ENCODE results near the gene CELA2A. TPM values are rescaled to one million over a fixed set of nuclear protein-coding genes. Genes with fewer than 3 reads are reported as not detected.

The CELA2A gene
- total and polyA plus RNA-seq, 2 donors (not counting 1 experiment from before 2014, with no cell fraction given): not detected

DNA sequence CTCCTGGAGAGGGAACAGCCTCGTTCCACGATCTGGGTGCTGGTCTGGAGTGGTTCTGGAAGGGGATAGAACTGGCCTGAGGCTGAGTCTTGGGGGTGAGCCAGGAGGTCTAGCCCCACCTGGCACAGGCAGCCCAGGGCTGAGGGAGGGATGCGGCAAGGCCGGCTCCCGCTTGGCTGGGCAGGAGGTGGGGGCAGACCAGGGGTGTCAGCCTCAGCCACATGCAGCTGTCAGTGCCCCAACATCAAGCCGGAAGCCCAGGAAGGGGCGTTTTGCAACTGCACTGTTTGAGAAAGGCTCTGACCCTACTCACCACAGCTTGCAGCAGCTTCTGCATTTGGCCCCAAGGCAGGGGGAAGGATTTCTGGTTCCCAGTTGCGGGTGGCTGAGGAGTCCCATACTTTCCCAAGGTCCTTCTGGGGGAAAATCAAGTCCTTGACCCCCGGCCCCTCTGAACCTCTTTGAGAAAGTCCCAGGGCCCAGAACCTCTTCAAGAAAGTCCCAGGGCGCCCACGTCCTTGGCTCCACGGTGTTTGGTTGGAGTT, 44.9 kb upstream of the CELA2A start:
- Histone ChIP-seq H3K27ac (ENCODE audit: insufficient read depth, low read length) (no peak overlapping the region), H3K36me3 (ENCODE audit: control insufficient read depth, insufficient read depth, low read length) (no peaks in the 10 kb centered on the region), H2AFZ (ENCODE audit: low read length) (no peak overlapping the region), H3K9me3 (ENCODE audit: control insufficient read depth, insufficient read depth, low read depth, low read length) (no peaks in the 10 kb centered on the region), H3K4me1 (ENCODE audit: control insufficient read depth, extremely low read depth, insufficient read depth, low read length) (peaks cover 24% of the 10 kb centered on the region), H3K27me3 (ENCODE audit: control insufficient read depth, insufficient read depth, low read length) (no peaks in the 10 kb centered on the region), H3K4me3 (replicated peaks in 1 of 4; ENCODE audit: control extremely low read depth in 1 of 4, insufficient read depth in 1 of 4, low read depth in 3 of 4, low read length in 4 of 4) (peak overlapping the region; percentile 36 to 84 (median 56)), H3K79me2 (ENCODE audit: control insufficient read depth, insufficient read depth, low read length) (peaks cover 43% of the 10 kb centered on the region), H4K20me1 (ENCODE audit: control insufficient read depth, extremely low read depth, insufficient read depth, low read length) (no peaks in the 10 kb centered on the region), H3K9ac (ENCODE audit: insufficient read depth, low read length) (peak overlapping the region; percentile 20), H3K4me2 (ENCODE audit: extremely low read depth, insufficient read depth, low read length) (peak overlapping the region; percentile 85)
- no peak for TF ChIP-seq EZH2 (IDR thresholded peaks at IDR 0.05; ENCODE audit: low read length, missing control alignments)
- TF ChIP-seq, protein P1, sequence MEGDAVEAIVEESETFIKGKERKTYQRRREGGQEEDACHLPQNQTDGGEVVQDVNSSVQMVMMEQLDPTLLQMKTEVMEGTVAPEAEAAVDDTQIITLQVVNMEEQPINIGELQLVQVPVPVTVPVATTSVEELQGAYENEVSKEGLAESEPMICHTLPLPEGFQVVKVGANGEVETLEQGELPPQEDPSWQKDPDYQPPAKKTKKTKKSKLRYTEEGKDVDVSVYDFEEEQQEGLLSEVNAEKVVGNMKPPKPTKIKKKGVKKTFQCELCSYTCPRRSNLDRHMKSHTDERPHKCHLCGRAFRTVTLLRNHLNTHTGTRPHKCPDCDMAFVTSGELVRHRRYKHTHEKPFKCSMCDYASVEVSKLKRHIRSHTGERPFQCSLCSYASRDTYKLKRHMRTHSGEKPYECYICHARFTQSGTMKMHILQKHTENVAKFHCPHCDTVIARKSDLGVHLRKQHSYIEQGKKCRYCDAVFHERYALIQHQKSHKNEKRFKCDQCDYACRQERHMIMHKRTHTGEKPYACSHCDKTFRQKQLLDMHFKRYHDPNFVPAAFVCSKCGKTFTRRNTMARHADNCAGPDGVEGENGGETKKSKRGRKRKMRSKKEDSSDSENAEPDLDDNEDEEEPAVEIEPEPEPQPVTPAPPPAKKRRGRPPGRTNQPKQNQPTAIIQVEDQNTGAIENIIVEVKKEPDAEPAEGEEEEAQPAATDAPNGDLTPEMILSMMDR (conservative IDR thresholded peaks at IDR 0.05 in 1 of 2, IDR thresholded peaks at IDR 0.05 in 1 of 2; ENCODE audit: low read depth in 1 of 2, low read length in 2 of 2): no peak
- DNase-seq (ENCODE audit: low read depth in 2 of 2): peak in 1 of 2 donors; percentile 53

DNA sequence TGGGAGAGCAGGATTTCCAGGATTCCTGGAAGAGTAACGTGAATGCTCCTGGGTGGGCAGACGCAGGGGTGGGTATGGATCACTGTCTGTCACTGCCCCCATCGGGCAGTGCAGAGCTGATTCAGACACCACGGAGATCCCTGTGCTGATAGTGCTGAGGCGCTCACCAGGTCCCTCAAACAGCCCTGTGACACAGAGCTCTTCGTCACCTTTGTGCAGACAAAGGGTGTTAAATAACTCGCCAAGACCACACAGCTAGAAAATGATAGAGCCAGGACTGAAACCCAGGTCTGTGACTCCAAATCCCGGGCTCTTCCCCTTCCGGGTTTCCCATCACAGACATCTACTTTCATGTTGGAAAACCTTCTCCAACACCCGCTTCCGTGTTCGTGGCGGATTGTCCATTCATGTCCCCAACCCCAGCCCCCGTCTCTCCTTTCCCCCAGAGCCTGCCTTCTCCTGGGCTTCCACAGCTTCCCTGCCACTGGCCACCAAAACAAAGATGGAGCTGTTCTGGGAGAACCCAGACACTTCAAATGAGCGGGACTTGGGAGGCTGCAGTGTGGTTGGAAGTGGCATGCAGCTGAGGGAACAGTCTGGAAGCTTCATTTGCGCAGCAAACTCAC, 44.2 kb upstream of the CELA2A start:
- H3K27ac ChIP-seq (ENCODE audit: insufficient read depth, low read length): no peak overlapping the region
- no peak overlapping the region for H3K4me2 ChIP-seq (ENCODE audit: extremely low read depth, insufficient read depth, low read length)
- no peak overlapping the region for H3K4me3 ChIP-seq (replicated peaks in 1 of 4; ENCODE audit: control extremely low read depth in 1 of 4, insufficient read depth in 1 of 4, low read depth in 3 of 4, low read length in 4 of 4)
- H3K9ac ChIP-seq (ENCODE audit: insufficient read depth, low read length): no peak overlapping the region
- H2AFZ ChIP-seq (ENCODE audit: low read length): no peak overlapping the region
- H3K9me3 ChIP-seq (ENCODE audit: control insufficient read depth, insufficient read depth, low read depth, low read length): no peaks in the 10 kb centered on the region
- TF ChIP-seq, protein P1 (conservative IDR thresholded peaks at IDR 0.05 in 1 of 2, IDR thresholded peaks at IDR 0.05 in 1 of 2; ENCODE audit: low read depth in 1 of 2, low read length in 2 of 2): no peak
- no peak for TF ChIP-seq EZH2 (IDR thresholded peaks at IDR 0.05; ENCODE audit: low read length, missing control alignments)
- DNase-seq (ENCODE audit: low read depth in 2 of 2): no peak
- peaks cover 43% of the 10 kb centered on the region for H3K79me2 ChIP-seq (ENCODE audit: control insufficient read depth, insufficient read depth, low read length)
- no peaks in the 10 kb centered on the region for H3K27me3 ChIP-seq (ENCODE audit: control insufficient read depth, insufficient read depth, low read length)
- no peaks in the 10 kb centered on the region for H3K36me3 ChIP-seq (ENCODE audit: control insufficient read depth, insufficient read depth, low read length)
- peaks cover 21% of the 10 kb centered on the region for H3K4me1 ChIP-seq (ENCODE audit: control insufficient read depth, extremely low read depth, insufficient read depth, low read length)
- H4K20me1 ChIP-seq (ENCODE audit: control insufficient read depth, extremely low read depth, insufficient read depth, low read length): no peaks in the 10 kb centered on the region

DNA sequence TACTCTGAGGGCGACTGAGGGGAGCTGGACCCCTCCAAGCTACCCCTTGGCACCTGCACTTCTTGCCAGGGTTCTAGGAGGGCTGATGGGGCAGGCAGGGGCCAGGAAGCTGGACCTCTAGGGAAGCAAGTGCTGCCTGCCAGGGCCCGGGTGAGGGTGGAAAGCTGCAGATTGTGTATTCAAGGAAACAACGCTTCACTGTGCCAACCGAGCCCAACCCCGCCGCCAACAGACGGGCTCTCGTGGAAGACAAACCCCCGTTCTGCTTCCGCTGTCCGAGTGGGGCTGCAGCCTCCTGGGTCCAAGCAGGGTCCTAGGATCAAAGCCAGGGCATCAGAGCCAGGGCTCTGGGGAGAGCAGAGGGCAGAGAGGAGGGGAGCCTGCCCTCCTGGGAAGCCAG, 43.7 kb upstream of the CELA2A start:
- Histone ChIP-seq H3K4me1 (ENCODE audit: control insufficient read depth, extremely low read depth, insufficient read depth, low read length) (peaks cover 23% of the 10 kb centered on the region), H3K9me3 (ENCODE audit: control insufficient read depth, insufficient read depth, low read depth, low read length) (no peaks in the 10 kb centered on the region), H3K27ac (ENCODE audit: insufficient read depth, low read length) (no peak overlapping the region), H3K79me2 (ENCODE audit: control insufficient read depth, insufficient read depth, low read length) (peaks cover 43% of the 10 kb centered on the region), H2AFZ (ENCODE audit: low read length) (no peak overlapping the region), H4K20me1 (ENCODE audit: control insufficient read depth, extremely low read depth, insufficient read depth, low read length) (no peaks in the 10 kb centered on the region), H3K27me3 (ENCODE audit: control insufficient read depth, insufficient read depth, low read length) (no peaks in the 10 kb centered on the region), H3K4me3 (replicated peaks in 1 of 4; ENCODE audit: control extremely low read depth in 1 of 4, insufficient read depth in 1 of 4, low read depth in 3 of 4, low read length in 4 of 4) (no peak overlapping the region), H3K36me3 (ENCODE audit: control insufficient read depth, insufficient read depth, low read length) (no peaks in the 10 kb centered on the region), H3K4me2 (ENCODE audit: extremely low read depth, insufficient read depth, low read length) (peak overlapping the region; percentile 7), H3K9ac (ENCODE audit: insufficient read depth, low read length) (no peak overlapping the region)
- no peak for TF ChIP-seq EZH2 (IDR thresholded peaks at IDR 0.05; ENCODE audit: low read length, missing control alignments)
- DNase-seq (ENCODE audit: low read depth in 2 of 2): no peak
